ENCODE results near the gene ABCA1.

- no peak for TF ChIP-seq POLR2A (IDR thresholded peaks at IDR 0.05)
- no peak for TF ChIP-seq CTCF (IDR thresholded peaks at IDR 0.05)
These were observed 30.8 kb upstream of the ABCA1 start for GRCh38 chr9:104958751-104959150.

All from right lobe of liver (tissue), 4 donors.